Mesendoderm (in vitro differentiated cells): ENCODE measurements around the gene HOXD4. TPM values are rescaled to one million over a fixed set of nuclear protein-coding genes. Genes with fewer than 3 reads are reported as not detected.

Experiments used
- DNase-seq: peaks from one replicate; pipeline ENCODE4 v3.0.0; 2013
- H2AK5ac ChIP-seq: 2 replicates; pipeline ENCODE4 v1.6.1; 2013; ENCODE audit warnings: low read length, inconsistent platforms
- H2BK120ac ChIP-seq: 2 replicates; pipeline ENCODE4 v1.6.1; 2013; ENCODE audit warnings: low read depth, mild to moderate bottlenecking, low read length, moderate library complexity, mixed read lengths
- H2BK15ac ChIP-seq: replicated peaks from 2 replicates; pipeline ENCODE4 v1.6.1; 2013; ENCODE audit warnings: low read depth, mild to moderate bottlenecking, moderate library complexity
- H2BK5ac ChIP-seq: 2 replicates; pipeline ENCODE4 v1.6.1; 2013; ENCODE audit warnings: low read length, inconsistent platforms
- H3K18ac ChIP-seq: 2 replicates; pipeline ENCODE4 v1.6.1; 2013; ENCODE audit warnings: mild to moderate bottlenecking, low read length, mixed read lengths
- H3K23ac ChIP-seq: one replicate; pipeline ENCODE4 v1.6.1; 2013; ENCODE audit warnings: low read length
- H3K27ac ChIP-seq: 2 replicates; pipeline ENCODE4 v1.5.1; 2013; ENCODE audit warnings: low read depth, mild to moderate bottlenecking, inconsistent platforms, low read length, moderate library complexity
- H3K27me3 ChIP-seq: 2 replicates; pipeline ENCODE4 v1.6.1; 2013; ENCODE audit warnings: low read length, control low read depth, mild to moderate bottlenecking, inconsistent platforms; ENCODE audit not compliant: insufficient read depth, poor library complexity
- H3K36me3 ChIP-seq: 2 replicates; pipeline ENCODE4 v1.6.1; 2013; ENCODE audit warnings: low read length, inconsistent platforms; ENCODE audit not compliant: control insufficient read depth, insufficient read depth
- H3K4ac ChIP-seq: one replicate; pipeline ENCODE4 v1.6.1; 2013; ENCODE audit warnings: low read depth, mild to moderate bottlenecking, low read length, moderate library complexity
- H3K4me1 ChIP-seq: 2 replicates; pipeline ENCODE4 v1.6.1; 2013; ENCODE audit warnings: low read depth, low read length, inconsistent platforms; ENCODE audit not compliant: control insufficient read depth
- H3K4me2 ChIP-seq: 2 replicates; pipeline ENCODE4 v1.6.1; 2013; ENCODE audit warnings: low read length
- H3K4me3 ChIP-seq: 2 replicates; pipeline ENCODE4 v1.5.1; 2013; ENCODE audit warnings: mild to moderate bottlenecking, low read length
- H3K56ac ChIP-seq: one replicate; pipeline ENCODE4 v1.6.1; 2013; ENCODE audit warnings: low read length
- H3K79me1 ChIP-seq: 2 replicates; pipeline ENCODE4 v1.6.1; 2013; ENCODE audit warnings: low read length, inconsistent platforms
- H3K79me2 ChIP-seq: 2 replicates; pipeline ENCODE4 v1.6.1; 2013; ENCODE audit warnings: mild to moderate bottlenecking, low read length; ENCODE audit not compliant: control insufficient read depth, insufficient read depth
- H3K9ac ChIP-seq: 2 replicates; pipeline ENCODE4 v1.6.1; 2013; ENCODE audit warnings: low read length, inconsistent platforms
- H4K5ac ChIP-seq: one replicate; pipeline ENCODE4 v1.6.1; 2013; ENCODE audit warnings: low read length
- H4K8ac ChIP-seq: one replicate; pipeline ENCODE4 v1.6.1; 2013; ENCODE audit warnings: low read depth, mild to moderate bottlenecking, control low read depth, low read length, moderate library complexity
- WGBS: extraction: QIAGEN DNeasy Blood & Tissue Kit; methylation state at CpG from one replicate; pipeline ENCODE4 v1.1.7; 2013; ENCODE audit warnings: low lambda C conversion rate, missing lambda C conversion rate; ENCODE audit not compliant: insufficient coverage; ENCODE audit errors: extremely low coverage; 5-methylcytosine and 5-hydroxymethylcytosine counted together
- polyA plus RNA-seq, 2 experiments: library from polyadenylated mRNA; stranded (reverse); fragments of 200-250 nt; gene quantifications; one replicate each; pipeline ENCODE4 v1.2.3, GENCODE V29; 2013

Gene HOXD4
- not detected for polyA plus RNA-seq (2013, experiment 1 of 2)
- polyA plus RNA-seq (2013, experiment 2 of 2), result not detected

DNA sequence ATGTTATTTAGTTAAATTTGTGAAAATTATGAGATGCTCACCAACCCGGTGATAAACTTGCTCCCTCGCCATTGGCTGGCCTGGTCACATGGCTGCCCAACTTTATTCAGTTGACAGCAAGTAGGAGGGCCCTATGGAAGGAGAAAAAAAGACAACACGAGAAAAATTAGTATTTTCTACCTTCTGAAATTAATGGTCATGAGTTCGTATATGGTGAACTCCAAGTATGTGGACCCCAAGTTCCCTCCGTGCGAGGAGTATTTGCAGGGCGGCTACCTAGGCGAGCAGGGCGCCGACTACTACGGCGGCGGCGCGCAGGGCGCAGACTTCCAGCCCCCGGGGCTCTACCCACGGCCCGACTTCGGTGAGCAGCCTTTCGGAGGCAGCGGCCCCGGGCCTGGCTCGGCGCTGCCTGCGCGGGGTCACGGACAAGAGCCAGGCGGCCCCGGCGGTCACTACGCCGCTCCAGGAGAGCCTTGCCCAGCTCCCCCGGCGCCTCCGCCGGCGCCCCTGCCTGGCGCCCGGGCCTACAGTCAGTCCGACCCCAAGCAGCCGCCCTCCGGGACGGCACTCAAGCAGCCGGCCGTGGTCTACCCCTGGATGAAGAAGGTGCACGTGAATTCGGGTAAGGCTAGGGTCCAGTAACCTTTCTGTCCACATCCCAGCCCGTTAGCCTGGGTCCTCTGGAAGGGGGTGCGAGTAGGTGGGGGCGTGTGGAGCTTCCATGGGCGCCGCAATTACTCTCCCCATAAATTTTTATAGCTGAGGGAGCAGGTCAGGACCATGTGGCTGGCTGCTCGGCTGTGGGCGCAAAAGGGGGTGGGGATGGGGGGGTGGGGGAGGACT is at the start of gene HOXD4:
Gene HOXD4 (plus strand): TSS at position 109 of the 846 bp plus-strand sequence. CDS start 84 bp downstream, at position 193.
- peak within 1 kb of the TSS; percentile 46 for H3K4me2 ChIP-seq
- no peak within 1 kb of the TSS for H3K18ac ChIP-seq
- peak within 1 kb of the TSS; percentile 7 for H3K56ac ChIP-seq
- H2AK5ac ChIP-seq, result no peak within 1 kb of the TSS
- no peaks in the 10 kb centered on the region for H3K4me1 ChIP-seq
- peak; percentile 36 for DNase-seq
- no peak within 1 kb of the TSS for H4K5ac ChIP-seq
- H3K4me3 ChIP-seq, result no peak within 1 kb of the TSS
- no peak within 1 kb of the TSS for H3K9ac ChIP-seq
- no peaks in the 10 kb centered on the region for H3K79me2 ChIP-seq
- H2BK5ac ChIP-seq, result no peak within 1 kb of the TSS
- WGBS, result no CpG with 5 or more reads among the region's 55 CpGs
- H3K23ac ChIP-seq, result no peak within 1 kb of the TSS
- no peak within 1 kb of the TSS for H4K8ac ChIP-seq
- no peak within 1 kb of the TSS for H2BK15ac ChIP-seq
- H3K4ac ChIP-seq, result no peak within 1 kb of the TSS
- H2BK120ac ChIP-seq, result no peak within 1 kb of the TSS
- H3K36me3 ChIP-seq, result no peaks in the 10 kb centered on the region
- no peaks in the 10 kb centered on the region for H3K79me1 ChIP-seq
- peaks cover 93% of the 10 kb centered on the region for H3K27me3 ChIP-seq
- H3K27ac ChIP-seq, result no peak within 1 kb of the TSS

DNA sequence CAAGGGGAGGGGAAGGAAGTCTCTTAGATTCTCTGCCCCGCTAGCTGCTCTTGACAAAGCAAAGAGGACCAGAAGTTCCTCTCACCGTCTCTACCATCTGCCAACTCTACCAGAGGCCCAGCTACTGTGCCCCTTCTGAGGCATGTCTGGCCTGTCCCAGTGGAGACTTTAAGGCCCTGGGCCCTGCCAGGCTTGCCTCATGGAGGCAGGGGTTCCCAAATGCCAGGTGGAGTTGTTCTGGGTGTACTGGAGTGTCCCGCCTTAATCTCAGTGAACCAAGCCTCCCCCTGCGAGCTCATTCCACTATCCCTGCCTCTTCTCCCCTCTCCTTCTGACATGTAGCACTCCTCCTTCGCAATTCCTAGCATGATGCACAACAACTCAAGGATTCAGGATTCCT is 49.5 kb upstream of the HOXD4 start:
- peaks cover 2% of the 10 kb centered on the region for H3K4me1 ChIP-seq

DNA sequence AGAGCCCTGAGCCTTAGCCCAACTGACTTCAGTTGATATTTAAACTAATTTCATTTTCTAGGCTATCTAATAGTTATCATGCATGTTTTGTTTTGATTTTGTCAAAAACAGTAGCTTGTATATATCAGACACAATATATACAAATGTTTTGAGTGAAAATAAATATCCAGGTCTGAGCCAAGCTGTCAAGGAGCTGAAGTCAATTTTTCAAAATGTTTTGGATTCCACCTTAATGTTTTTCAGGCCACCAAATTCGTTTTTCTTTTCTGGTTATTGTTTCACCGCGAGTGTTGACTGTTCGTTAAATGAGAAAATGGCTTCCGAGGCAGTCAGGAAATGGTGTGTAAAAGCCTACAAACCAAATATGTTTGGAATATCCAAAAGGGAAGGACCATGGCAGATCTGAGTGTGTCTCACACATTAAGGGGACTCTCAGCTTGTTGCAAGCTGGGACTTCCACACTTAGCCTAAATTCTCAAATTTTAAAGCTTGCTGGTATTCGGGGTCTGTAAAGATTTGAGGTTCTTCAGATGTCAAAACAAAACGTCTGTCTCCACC is 49.0 kb upstream of the HOXD4 start:
- no CpG with 5 or more reads among the region's 7 CpGs for WGBS
- Histone ChIP-seq H3K56ac (no peak overlapping the region), H3K27me3 (peaks cover 91% of the 10 kb centered on the region), H3K18ac (no peak overlapping the region), H2BK5ac (no peak overlapping the region), H3K4me3 (no peak overlapping the region), H3K23ac (no peak overlapping the region), H2BK15ac (no peak overlapping the region), H3K79me1 (no peaks in the 10 kb centered on the region), H3K4ac (no peak overlapping the region), H4K8ac (no peak overlapping the region), H3K79me2 (no peaks in the 10 kb centered on the region), H2AK5ac (no peak overlapping the region), H4K5ac (no peak overlapping the region), H3K4me1 (peaks cover 2% of the 10 kb centered on the region), H2BK120ac (no peak overlapping the region), H3K36me3 (no peaks in the 10 kb centered on the region), H3K4me2 (no peak overlapping the region), H3K27ac (no peak overlapping the region), H3K9ac (no peak overlapping the region)
- DNase-seq, result no peak

More for the DNA sequence above, 49.5 kb upstream of the HOXD4 start:
- Histone ChIP-seq H3K9ac (no peak overlapping the region), H2BK5ac (no peak overlapping the region), H3K4me2 (no peak overlapping the region), H3K18ac (no peak overlapping the region), H3K79me2 (no peaks in the 10 kb centered on the region), H3K56ac (no peak overlapping the region), H2BK120ac (no peak overlapping the region), H3K36me3 (no peaks in the 10 kb centered on the region), H4K8ac (no peak overlapping the region), H3K23ac (no peak overlapping the region), H3K27me3 (peaks cover 86% of the 10 kb centered on the region), H3K79me1 (no peaks in the 10 kb centered on the region), H2BK15ac (no peak overlapping the region), H3K4ac (no peak overlapping the region), H4K5ac (no peak overlapping the region), H3K4me3 (no peak overlapping the region), H3K27ac (no peak overlapping the region), H2AK5ac (no peak overlapping the region)
- DNase-seq, result no peak
- no CpG with 5 or more reads among the region's 5 CpGs for WGBS

DNA sequence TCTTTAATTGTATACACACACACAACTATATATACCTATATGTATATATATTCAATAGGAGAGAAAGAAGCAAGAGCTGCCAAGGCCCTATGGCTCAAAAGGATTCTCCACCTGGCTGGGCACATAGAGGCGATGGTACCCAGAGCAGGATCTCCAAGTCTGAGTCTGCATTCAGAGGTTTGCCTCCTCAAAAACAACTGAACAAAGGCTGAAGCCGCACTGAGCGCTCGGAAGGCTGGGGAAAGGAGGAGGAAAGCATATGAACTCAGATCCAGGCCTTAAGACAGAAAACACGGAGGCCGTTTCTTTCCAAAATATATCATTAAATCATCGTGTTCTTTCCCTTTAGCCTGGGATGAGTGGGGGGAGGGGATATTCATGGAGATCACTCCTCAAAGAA is 48.2 kb upstream of the HOXD4 start:
- no CpG with 5 or more reads among the region's 7 CpGs for WGBS
- no peak overlapping the region for H3K4me3 ChIP-seq

DNA sequence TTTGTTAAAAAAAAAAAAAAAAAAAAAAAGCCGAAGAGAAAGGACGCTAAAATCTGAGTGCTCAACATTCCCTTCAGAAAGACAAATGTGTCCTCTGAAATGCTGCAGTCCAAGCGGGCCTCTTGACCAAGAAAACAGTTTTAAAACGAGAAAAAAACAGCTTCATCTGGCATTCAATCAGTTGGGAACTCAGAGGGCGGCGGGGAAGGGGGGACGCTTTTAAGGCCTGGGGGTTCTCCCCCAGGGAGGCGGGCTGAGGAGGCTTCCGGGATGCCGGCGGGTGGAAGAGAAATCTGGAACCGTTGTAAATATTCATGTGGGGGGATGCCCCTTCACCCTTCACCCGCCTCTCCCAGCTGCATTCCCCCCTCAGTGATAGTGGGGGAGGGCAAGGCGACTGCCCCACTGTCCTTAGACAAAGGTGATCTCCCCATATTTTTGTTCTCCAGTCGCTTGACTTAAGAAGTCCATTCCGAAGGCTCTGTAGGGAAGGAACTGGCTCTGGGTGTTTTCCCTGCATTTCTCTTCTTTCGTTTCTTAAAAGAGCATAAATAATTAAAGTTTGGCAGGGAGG is 47.5 kb upstream of the HOXD4 start:
- no peak overlapping the region for H4K5ac ChIP-seq
- no peak overlapping the region for H3K4ac ChIP-seq
- no peak overlapping the region for H3K9ac ChIP-seq
- H2AK5ac ChIP-seq, result no peak overlapping the region
- peaks cover 90% of the 10 kb centered on the region for H3K27me3 ChIP-seq
- no peaks in the 10 kb centered on the region for H3K79me1 ChIP-seq
- no peak overlapping the region for H3K27ac ChIP-seq
- H3K56ac ChIP-seq, result no peak overlapping the region
- no peaks in the 10 kb centered on the region for H3K79me2 ChIP-seq
- H3K4me2 ChIP-seq, result no peak overlapping the region
- H4K8ac ChIP-seq, result no peak overlapping the region
- H3K36me3 ChIP-seq, result no peaks in the 10 kb centered on the region
- H3K18ac ChIP-seq, result no peak overlapping the region
- DNase-seq, result no peak
- no peak overlapping the region for H3K4me3 ChIP-seq
- no peak overlapping the region for H3K23ac ChIP-seq
- H2BK15ac ChIP-seq, result no peak overlapping the region
- WGBS, result no CpG with 5 or more reads among the region's 17 CpGs
- no peak overlapping the region for H2BK120ac ChIP-seq
- H3K4me1 ChIP-seq, result no peaks in the 10 kb centered on the region
- H2BK5ac ChIP-seq, result no peak overlapping the region

More for the DNA sequence above, 48.2 kb upstream of the HOXD4 start:
- Histone ChIP-seq H3K27me3 (peaks cover 91% of the 10 kb centered on the region), H4K8ac (no peak overlapping the region), H3K27ac (no peak overlapping the region), H3K4me1 (no peaks in the 10 kb centered on the region), H3K18ac (no peak overlapping the region), H3K56ac (no peak overlapping the region), H4K5ac (no peak overlapping the region), H2AK5ac (no peak overlapping the region), H3K4me2 (no peak overlapping the region), H3K4ac (no peak overlapping the region), H2BK15ac (no peak overlapping the region), H3K9ac (no peak overlapping the region), H3K79me1 (no peaks in the 10 kb centered on the region), H3K79me2 (no peaks in the 10 kb centered on the region), H3K23ac (no peak overlapping the region), H3K36me3 (no peaks in the 10 kb centered on the region), H2BK5ac (no peak overlapping the region), H2BK120ac (no peak overlapping the region)
- DNase-seq, result no peak
